ENCODE data around the gene TWNK.
A peak's percentile ranks its signal among the peaks of the same experiment; 100 is the strongest.

The TWNK gene

GRCh38 chr10:101011517-101012423 is 24.4 kb downstream of the TWNK start:
- TF ChIP-seq, protein P1, sequence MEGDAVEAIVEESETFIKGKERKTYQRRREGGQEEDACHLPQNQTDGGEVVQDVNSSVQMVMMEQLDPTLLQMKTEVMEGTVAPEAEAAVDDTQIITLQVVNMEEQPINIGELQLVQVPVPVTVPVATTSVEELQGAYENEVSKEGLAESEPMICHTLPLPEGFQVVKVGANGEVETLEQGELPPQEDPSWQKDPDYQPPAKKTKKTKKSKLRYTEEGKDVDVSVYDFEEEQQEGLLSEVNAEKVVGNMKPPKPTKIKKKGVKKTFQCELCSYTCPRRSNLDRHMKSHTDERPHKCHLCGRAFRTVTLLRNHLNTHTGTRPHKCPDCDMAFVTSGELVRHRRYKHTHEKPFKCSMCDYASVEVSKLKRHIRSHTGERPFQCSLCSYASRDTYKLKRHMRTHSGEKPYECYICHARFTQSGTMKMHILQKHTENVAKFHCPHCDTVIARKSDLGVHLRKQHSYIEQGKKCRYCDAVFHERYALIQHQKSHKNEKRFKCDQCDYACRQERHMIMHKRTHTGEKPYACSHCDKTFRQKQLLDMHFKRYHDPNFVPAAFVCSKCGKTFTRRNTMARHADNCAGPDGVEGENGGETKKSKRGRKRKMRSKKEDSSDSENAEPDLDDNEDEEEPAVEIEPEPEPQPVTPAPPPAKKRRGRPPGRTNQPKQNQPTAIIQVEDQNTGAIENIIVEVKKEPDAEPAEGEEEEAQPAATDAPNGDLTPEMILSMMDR (IDR thresholded peaks at IDR 0.05; ENCODE audit: insufficient read depth, low read depth, low read length, missing control alignments), result peak; percentile 34
- no peak for DNase-seq (ENCODE audit: low read depth)
- H3K4me3 ChIP-seq (ENCODE audit: low read length), result no peak overlapping the region

DNA sequence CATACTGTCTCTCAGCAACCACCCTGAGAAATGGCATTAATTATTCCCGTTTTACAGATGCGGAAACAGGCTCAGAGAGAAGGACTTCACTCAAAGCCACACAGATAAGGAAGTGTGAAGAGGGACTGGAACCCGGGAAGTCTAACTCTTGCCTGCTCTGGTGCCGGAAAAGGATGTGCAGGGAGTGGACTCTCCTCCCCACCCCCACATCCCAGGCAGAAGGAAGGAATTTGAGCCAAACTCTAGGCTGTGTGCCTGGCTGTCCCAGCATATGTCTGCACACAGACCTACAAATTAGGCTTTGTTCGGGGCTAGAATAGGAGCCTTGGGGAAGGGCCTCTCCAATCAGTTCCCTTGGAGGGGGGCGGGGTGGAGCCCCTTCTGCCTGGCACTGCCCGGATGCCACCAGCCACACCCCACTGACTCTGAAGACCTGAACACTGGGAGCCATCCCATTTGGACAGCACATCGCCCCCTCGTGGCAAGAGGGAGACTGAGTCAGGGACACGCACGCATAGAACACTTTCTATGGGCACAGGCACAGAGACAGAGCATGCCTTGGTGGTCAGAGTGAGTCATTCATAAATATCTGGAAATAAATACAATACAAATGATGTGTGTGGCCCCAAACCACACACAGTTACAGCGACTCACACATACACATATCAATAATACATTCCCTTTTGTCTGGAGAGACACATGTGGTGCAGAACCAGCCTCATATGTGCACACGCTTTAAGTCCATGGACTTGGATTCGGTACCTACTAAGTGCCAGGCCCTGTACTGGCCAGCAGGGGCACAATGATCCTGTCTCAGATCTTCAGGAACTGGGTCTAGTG is 25.4 kb downstream of the TWNK start:
- TF ChIP-seq, protein P1 (IDR thresholded peaks at IDR 0.05; ENCODE audit: insufficient read depth, low read depth, low read length, missing control alignments), result peak; percentile 69
- peak; percentile 88 for DNase-seq (ENCODE audit: low read depth)
- H3K4me3 ChIP-seq (ENCODE audit: low read length), result no peak overlapping the region

GRCh38 chr10:101013365-101013825 is 26.1 kb downstream of the TWNK start:
- no peak overlapping the region for H3K4me3 ChIP-seq (ENCODE audit: low read length)

GRCh38 chr10:101014230-101014884 is 27.0 kb downstream of the TWNK start:
- TF ChIP-seq, protein P1 (IDR thresholded peaks at IDR 0.05; ENCODE audit: insufficient read depth, low read depth, low read length, missing control alignments), result peak; percentile 94
- H3K4me3 ChIP-seq (ENCODE audit: low read length), result no peak overlapping the region
- peak; percentile 72 for DNase-seq (ENCODE audit: low read depth)

More at GRCh38 chr10:101013365-101013825, 26.1 kb downstream of the TWNK start:
- TF ChIP-seq, protein P1 (IDR thresholded peaks at IDR 0.05; ENCODE audit: insufficient read depth, low read depth, low read length, missing control alignments), result no peak
- DNase-seq (ENCODE audit: low read depth), result peak; percentile 67

- DNase-seq (ENCODE audit: low read depth), result peak; percentile 89
- TF ChIP-seq, protein P1 (IDR thresholded peaks at IDR 0.05; ENCODE audit: insufficient read depth, low read depth, low read length, missing control alignments), result no peak
- H3K4me3 ChIP-seq (ENCODE audit: low read length), result no peak overlapping the region
These were observed 27.7 kb downstream of the TWNK start for GRCh38 chr10:101014966-101015581.

- no peak for DNase-seq (ENCODE audit: low read depth)
- TF ChIP-seq, protein P1 (IDR thresholded peaks at IDR 0.05; ENCODE audit: insufficient read depth, low read depth, low read length, missing control alignments), result no peak
These were observed 28.2 kb downstream of the TWNK start for GRCh38 chr10:101015582-101015973.

More at GRCh38 chr10:101015582-101015973, 28.2 kb downstream of the TWNK start:
- no peak overlapping the region for H3K4me3 ChIP-seq (ENCODE audit: low read length)

Measured in epithelial cell of esophagus (primary cell).